ENCODE data around the gene UPK1B. TPM values are rescaled to one million over a fixed set of nuclear protein-coding genes. Genes with fewer than 3 reads are reported as not detected.

Gene UPK1B
- total RNA-seq, 2 experiments from 2014 or later: not detected

DNA sequence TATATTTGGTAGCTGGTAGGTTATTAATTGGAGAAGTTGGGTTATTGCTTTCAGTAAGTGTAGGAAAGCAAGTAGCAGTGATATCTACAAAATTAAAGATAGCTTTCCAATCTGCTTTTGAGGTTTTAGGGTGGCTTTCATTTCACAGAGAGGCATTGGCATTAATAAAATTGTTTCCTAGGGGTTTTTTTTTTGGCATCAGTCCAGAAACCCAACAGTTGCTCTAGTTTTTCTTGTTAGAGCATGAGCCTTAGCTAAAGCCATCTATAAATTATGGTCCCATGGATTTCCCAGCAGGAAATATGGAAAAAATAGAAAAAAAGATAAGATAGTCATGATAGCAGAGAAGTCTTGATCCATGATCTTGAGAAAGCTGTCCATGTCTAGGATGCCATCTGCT lies 70.3 kb downstream of the UPK1B start:
- no peak overlapping the region for H3K27ac Mint-ChIP-seq
- peaks cover 11% of the 10 kb centered on the region for H3K9me3 Mint-ChIP-seq
- DNase-seq: no peak
- H3K27me3 Mint-ChIP-seq: no peaks in the 10 kb centered on the region
- peaks cover 16% of the 10 kb centered on the region for H3K4me1 Mint-ChIP-seq
- H3K36me3 Mint-ChIP-seq: peaks cover 5% of the 10 kb centered on the region
- no peak overlapping the region for H3K4me3 Mint-ChIP-seq

GRCh38 chr3:119245778-119246177 lies 72.4 kb downstream of the UPK1B start:
- Mint-ChIP-seq H3K27ac (no peak overlapping the region), H3K36me3 (peaks cover 5% of the 10 kb centered on the region), H3K27me3 (no peaks in the 10 kb centered on the region), H3K4me1 (peaks cover 2% of the 10 kb centered on the region), H3K9me3 (peaks cover 14% of the 10 kb centered on the region), H3K4me3 (no peak overlapping the region)
- DNase-seq: no peak

Other genes starting within 250 kb of the UPK1B start
- gene IGSF11, start 138.8 kb upstream of the UPK1B start, total RNA-seq: under 1 TPM in 1 of 2 experiments, not detected in 1; 0.10 TPM
- gene TEX55, start 27.4 kb upstream of the UPK1B start, total RNA-seq: not detected
- gene B4GALT4, start 67.3 kb downstream of the UPK1B start, total RNA-seq: 10 to 100 TPM; 14.2 to 14.4 TPM
- gene ARHGAP31, start 120.8 kb downstream of the UPK1B start, total RNA-seq: 1 to 10 TPM; 8.9 to 9.7 TPM